LNCaP clone FGC (cell line): ENCODE results near the gene KLF6.

Source experiments
- DNase-seq: peaks from one replicate; pipeline ENCODE4 v3.0.0-alpha.2; 2011; ENCODE audit warnings: low read depth
- H3K4me3 ChIP-seq: 2 replicates; pipeline ENCODE4 v1.5.1; 2011; ENCODE audit warnings: mild to moderate bottlenecking, low read depth, low read length, control low read depth
- TF ChIP-seq, protein P1 (sequence below): IDR thresholded peaks from 2 replicates; pipeline ENCODE4 v1.5.1; 2012; ENCODE audit warnings: mild to moderate bottlenecking; ENCODE audit not compliant: control insufficient read depth, insufficient read depth; ENCODE audit errors: extremely low read depth

KLF6 gene

DNA sequence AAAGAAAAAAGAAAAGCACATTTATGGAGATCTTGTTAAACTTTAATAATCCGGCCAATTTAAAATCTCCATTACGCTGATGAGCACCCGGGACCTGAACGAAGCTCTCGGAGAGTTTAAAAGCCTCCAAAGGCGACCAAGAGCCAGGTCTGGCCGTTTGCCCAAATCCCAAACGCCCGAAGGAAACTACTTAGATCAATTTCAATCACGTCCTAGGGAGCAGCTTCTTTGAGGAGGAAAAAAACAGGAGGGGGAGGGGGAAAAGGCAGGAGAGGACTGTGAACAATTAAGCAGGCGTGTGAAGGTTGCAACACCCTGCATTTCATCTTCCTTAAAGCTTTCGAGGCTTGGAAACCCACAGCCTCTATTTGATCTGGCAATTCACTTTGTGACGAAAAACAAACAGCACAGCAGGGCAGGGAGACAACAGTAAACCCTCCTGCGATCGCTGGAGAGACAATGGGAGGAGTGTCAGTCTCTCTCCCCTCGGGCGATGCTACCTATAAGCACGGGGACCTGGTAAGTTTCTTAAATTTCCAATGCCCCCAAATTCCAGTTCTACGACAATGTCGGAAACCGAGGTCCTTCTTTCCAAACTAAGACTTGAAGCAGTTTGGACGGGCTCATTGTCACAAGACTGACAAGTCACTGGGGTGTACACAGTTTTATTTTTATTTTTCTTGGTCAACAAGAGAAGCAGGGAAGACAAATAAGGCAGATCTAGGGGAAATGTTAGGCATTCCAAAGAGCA lies 1.2 kb downstream of the KLF6 start:
- TF ChIP-seq, protein P1, sequence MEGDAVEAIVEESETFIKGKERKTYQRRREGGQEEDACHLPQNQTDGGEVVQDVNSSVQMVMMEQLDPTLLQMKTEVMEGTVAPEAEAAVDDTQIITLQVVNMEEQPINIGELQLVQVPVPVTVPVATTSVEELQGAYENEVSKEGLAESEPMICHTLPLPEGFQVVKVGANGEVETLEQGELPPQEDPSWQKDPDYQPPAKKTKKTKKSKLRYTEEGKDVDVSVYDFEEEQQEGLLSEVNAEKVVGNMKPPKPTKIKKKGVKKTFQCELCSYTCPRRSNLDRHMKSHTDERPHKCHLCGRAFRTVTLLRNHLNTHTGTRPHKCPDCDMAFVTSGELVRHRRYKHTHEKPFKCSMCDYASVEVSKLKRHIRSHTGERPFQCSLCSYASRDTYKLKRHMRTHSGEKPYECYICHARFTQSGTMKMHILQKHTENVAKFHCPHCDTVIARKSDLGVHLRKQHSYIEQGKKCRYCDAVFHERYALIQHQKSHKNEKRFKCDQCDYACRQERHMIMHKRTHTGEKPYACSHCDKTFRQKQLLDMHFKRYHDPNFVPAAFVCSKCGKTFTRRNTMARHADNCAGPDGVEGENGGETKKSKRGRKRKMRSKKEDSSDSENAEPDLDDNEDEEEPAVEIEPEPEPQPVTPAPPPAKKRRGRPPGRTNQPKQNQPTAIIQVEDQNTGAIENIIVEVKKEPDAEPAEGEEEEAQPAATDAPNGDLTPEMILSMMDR: no peak
- peak overlapping the region; percentile 76 for H3K4me3 ChIP-seq
- DNase-seq: peak; percentile 96

DNA sequence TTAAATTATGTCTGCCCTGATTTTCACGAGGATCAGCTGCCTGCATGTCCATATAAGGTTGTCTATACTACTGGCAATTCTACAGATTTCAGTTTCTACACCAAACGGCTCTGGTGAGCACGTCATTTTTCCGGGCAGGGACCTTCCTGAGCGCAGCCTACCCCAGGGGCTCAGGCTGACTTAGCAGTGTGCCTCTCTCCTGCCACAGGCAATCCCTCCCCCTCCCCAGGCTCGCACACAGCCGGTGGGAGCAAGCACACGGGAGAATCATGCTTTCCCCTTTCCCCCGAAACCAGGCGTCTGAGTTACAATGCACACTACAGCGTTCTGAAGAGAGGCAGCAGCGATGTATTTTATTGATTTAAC lies 1.7 kb downstream of the KLF6 start:
- DNase-seq: no peak
- TF ChIP-seq, protein P1: no peak
- H3K4me3 ChIP-seq: peak overlapping the region; percentile 76

DNA sequence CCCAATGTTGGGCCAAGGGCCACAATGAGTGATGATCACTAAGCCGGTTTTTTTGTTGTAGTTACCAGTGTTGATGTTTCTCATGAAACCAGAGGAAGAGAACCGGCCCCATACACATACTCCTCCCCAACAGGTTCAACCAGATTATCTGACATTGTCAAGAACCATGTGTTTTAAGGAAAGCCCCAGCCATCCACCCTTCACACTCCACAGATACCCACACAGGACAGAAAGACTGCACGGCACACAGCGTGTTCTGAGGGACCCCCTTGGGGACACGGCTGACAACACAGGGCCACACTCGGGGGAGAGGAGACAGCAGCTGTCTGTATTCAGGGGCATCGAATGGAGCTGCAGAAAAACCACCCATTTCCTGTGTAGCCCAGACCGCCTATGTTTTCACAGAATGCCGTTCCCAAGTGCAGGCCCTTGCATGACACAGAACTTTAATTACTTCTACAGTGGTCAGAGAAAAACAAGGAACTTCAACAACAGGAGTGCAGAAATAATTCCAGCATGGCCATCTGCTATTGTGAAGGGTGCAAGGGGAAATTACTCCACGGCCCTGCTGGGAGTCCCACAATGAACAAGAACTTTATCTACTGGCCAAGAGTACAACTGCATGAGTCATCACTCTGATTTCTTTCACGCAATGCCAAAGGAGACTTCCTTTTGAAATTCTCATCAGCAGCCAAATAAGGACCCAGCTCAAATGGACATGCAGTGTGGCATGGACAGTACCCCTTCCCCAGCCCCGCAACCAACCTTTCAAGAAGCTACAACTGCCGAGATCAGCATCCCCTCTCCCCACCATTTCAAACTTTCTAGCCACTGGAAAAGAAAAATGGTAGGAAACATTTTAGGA lies 2.3 kb downstream of the KLF6 start:
- peak overlapping the region; percentile 76 for H3K4me3 ChIP-seq
- DNase-seq: no peak
- TF ChIP-seq, protein P1: no peak

DNA sequence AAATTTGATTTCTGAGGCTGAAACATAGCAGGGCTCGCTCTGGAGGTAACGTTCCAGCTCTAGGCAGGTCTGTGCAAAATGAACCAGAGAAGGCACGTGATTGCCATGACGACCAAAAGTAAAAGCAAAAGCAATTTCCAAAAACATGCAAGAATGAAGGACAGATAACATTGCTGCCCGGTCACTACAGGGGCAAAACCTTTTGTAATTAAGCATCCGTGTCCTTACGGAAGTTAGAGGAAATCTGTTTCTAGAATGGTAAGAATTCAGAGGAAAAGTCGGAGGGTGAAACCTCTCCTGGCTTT lies 2.9 kb downstream of the KLF6 start:
- DNase-seq: no peak
- TF ChIP-seq, protein P1: no peak
- H3K4me3 ChIP-seq: no peak overlapping the region

DNA sequence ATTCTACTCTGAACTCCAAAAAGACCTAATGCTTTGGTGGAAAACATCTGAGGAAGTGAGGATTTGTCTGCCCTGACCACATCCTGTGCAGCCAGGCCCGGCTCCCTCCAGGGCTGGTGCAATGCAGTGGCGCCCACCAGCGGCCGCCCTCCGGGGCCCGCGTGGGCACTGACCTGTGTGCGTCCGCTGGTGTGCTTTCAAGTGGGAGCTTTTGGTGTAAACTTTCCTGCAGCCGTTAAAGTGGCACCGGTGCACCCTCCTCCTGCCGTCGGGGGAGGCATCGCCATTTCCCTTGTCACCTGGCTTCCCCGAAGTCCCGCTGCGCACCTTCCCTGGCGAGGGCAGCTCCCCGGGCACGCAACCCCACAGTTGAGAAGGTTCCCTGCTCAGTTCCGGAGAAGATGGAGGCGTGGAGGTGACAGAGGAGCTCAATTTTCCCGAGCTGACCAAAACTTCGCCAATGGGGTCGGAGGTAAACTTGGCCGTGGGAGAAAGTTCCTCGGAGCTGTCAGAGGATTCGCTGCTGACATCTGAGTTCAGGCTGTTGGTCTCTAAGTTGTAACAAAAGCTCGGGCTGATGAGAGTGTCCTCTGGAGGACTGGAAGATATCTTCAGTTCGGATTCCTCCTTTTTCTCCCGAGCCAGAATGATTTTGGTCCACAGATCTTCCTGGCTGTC lies 3.4 kb downstream of the KLF6 start:
- DNase-seq: no peak
- TF ChIP-seq, protein P1: no peak
- no peak overlapping the region for H3K4me3 ChIP-seq

DNA sequence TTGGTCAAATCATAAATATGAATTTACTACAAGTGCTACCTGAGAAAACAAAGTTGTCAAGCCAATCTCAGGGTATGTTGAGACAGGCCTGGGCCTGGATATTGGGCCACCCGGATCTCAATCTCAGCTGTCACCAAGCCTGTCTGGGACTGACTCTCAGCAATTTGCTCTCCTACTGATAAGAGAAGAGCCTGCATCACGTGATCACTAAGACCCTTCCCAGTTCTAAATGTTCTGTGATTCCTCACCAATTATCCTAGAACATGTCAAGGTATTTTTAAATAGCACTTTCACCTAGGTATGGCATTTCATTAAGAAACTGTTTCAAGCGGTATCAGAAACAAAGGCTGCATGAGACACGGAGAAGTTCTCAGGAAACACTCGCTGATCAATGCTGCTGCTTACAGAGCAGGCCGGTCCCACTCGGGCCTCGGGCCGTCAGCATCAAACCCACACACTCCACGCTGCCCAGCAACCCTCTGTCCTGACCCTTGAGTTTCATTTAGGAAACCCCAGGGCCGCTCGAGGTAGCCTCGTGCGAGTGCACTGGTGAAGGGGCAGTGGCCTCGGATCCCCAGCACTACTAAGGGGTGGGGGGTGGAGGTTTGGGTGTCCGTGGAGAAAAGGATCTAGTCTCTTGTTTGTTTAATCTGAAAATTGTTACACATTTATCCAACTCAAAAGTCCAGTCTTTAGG lies 4.1 kb downstream of the KLF6 start:
- H3K4me3 ChIP-seq: no peak overlapping the region
- TF ChIP-seq, protein P1: no peak
- DNase-seq: no peak
